ENCODE results near the gene LATS1.

Gene LATS1

DNA sequence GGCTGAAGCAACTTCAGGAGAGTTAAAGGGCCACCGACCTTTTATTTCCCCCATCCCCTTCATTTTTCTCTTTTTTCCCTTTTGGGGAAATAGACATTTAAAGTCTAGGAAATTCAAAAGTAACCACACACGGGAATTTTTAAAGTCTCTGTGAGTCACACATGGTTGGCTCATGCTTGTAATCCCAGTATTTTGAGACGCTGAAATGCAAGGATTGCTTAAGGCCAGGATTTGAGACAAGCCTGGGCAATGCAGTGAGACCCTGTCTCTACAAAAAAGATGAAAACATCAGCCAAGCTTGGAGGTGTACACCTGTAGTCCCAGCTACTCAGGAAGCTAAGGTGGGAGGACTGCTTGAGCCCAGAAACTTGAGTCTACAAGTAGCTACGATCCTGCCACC, 103.6 kb downstream of the LATS1 start:
- Histone ChIP-seq H3K27ac (no peak overlapping the region), H3K36me3 (ENCODE audit: insufficient read depth) (no peaks in the 10 kb centered on the region), H3K27me3 (ENCODE audit: insufficient read depth, low read depth) (no peaks in the 10 kb centered on the region), H4K20me1 (ENCODE audit: insufficient read depth) (no peaks in the 10 kb centered on the region), H3K9ac (no peak overlapping the region), H3K79me2 (ENCODE audit: insufficient read depth, low read depth) (no peaks in the 10 kb centered on the region), H2AFZ (ENCODE audit: low read depth) (no peak overlapping the region), H3K4me1 (ENCODE audit: low read depth, poor library complexity, severe bottlenecking) (no peaks in the 10 kb centered on the region), H3K4me3 (IDR thresholded peaks at IDR 0.05; ENCODE audit: insufficient read depth, low read depth, low read length) (no peak overlapping the region), H3K4me2 (no peak overlapping the region)
- TF ChIP-seq, protein P1, sequence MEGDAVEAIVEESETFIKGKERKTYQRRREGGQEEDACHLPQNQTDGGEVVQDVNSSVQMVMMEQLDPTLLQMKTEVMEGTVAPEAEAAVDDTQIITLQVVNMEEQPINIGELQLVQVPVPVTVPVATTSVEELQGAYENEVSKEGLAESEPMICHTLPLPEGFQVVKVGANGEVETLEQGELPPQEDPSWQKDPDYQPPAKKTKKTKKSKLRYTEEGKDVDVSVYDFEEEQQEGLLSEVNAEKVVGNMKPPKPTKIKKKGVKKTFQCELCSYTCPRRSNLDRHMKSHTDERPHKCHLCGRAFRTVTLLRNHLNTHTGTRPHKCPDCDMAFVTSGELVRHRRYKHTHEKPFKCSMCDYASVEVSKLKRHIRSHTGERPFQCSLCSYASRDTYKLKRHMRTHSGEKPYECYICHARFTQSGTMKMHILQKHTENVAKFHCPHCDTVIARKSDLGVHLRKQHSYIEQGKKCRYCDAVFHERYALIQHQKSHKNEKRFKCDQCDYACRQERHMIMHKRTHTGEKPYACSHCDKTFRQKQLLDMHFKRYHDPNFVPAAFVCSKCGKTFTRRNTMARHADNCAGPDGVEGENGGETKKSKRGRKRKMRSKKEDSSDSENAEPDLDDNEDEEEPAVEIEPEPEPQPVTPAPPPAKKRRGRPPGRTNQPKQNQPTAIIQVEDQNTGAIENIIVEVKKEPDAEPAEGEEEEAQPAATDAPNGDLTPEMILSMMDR (conservative IDR thresholded peaks at IDR 0.05; ENCODE audit: low read depth, low read length) = no peak

DNA sequence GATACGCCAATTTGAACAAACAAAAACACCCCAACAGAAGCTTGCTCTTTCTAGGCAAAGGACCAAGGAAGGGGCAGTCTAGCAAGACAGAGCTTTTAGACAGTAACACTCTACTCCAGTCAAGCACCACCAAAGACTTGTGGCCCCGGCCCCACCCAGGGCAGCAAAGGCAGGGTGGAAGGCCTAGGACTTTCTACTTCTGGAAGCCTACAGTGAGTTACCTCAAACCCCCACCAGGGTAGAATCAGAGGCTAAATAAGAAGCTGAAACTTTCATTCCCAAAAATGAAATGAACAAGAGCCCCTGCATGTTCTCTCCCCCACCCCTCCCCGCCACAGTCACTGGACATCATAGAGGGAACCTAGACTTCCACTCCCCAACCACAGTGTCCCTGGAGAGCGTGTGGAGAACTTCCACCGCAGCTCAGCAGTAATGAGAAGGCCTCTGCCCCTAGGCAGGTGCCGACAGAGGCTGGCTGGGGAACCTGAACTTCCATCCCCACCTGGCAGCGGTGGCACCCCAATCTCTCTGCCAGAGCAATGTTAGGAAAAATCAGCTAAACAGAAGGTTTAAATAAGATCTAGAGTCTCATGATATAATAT, 109.4 kb downstream of the LATS1 start:
- Histone ChIP-seq H3K4me3 (IDR thresholded peaks at IDR 0.05; ENCODE audit: insufficient read depth, low read depth, low read length) (no peak overlapping the region), H3K9ac (no peak overlapping the region), H3K79me2 (ENCODE audit: insufficient read depth, low read depth) (no peaks in the 10 kb centered on the region), H3K4me2 (no peak overlapping the region), H3K27me3 (ENCODE audit: insufficient read depth, low read depth) (no peaks in the 10 kb centered on the region), H2AFZ (ENCODE audit: low read depth) (no peak overlapping the region), H3K27ac (no peak overlapping the region), H3K4me1 (ENCODE audit: low read depth, poor library complexity, severe bottlenecking) (no peaks in the 10 kb centered on the region), H3K36me3 (ENCODE audit: insufficient read depth) (no peaks in the 10 kb centered on the region), H4K20me1 (ENCODE audit: insufficient read depth) (no peaks in the 10 kb centered on the region)
- TF ChIP-seq, protein P1 (conservative IDR thresholded peaks at IDR 0.05; ENCODE audit: low read depth, low read length) = no peak
